GM23338 (cell line): ENCODE results near the gene TAF12. TPM values are rescaled to one million over a fixed set of nuclear protein-coding genes. Genes with fewer than 3 reads are reported as not detected.
A peak's percentile ranks its signal among the peaks of the same experiment; 100 is the strongest.
"Not testable (repeated sequence)": the region's sequence is repeated elsewhere in the genome, so short reads cannot be mapped to it uniquely, and the experiment has no call there.

Experiments used
- ATAC-seq: fragments of 200-7000 bp; cut with Tn5 transposase; 3 replicates; pipeline ENCODE4 v1.9.1; 2020
- DNase-seq: peaks from one replicate; pipeline ENCODE4 v3.0.0-alpha.2; 2015; ENCODE audit warnings: low spot score
- H2AFZ ChIP-seq: fragments of 200-600 bp; sonication (generic); 2 replicates; pipeline ENCODE4 v1.8.0; 2016; ENCODE audit warnings: antibody characterized with exemption, mild to moderate bottlenecking, moderate library complexity
- H3F3A ChIP-seq: fragments of 200-600 bp; sonication (generic); replicated peaks from 2 replicates; pipeline ENCODE4 v1.8.0; 2017; ENCODE audit warnings: antibody characterized with exemption, mixed run types, low read depth
- H3K27ac ChIP-seq: fragments of 200-600 bp; sonication (generic); 2 replicates; pipeline ENCODE4 v1.6.1; 2016; ENCODE audit warnings: low read depth
- H3K27me3 ChIP-seq: fragments of 200-600 bp; sonication (generic); 2 replicates; pipeline ENCODE4 v1.8.0; 2016; ENCODE audit warnings: mild to moderate bottlenecking, mixed run types, moderate library complexity; ENCODE audit not compliant: insufficient read depth
- H3K36me3 ChIP-seq: fragments of 200-600 bp; sonication (generic); 2 replicates; pipeline ENCODE4 v1.8.0; 2016; ENCODE audit warnings: mild to moderate bottlenecking; ENCODE audit not compliant: insufficient read depth
- H3K4me1 ChIP-seq: fragments of 200-600 bp; sonication (generic); 2 replicates; pipeline ENCODE4 v1.8.0; 2016; ENCODE audit warnings: mild to moderate bottlenecking, moderate library complexity; ENCODE audit not compliant: insufficient read depth
- H3K4me2 ChIP-seq: fragments of 200-600 bp; sonication (generic); 2 replicates; pipeline ENCODE4 v1.7.1; 2017; ENCODE audit warnings: mixed run types
- H3K4me3 ChIP-seq: fragments of 200-600 bp; sonication (generic); 2 replicates; pipeline ENCODE4 v1.6.1; 2016; ENCODE audit warnings: mixed run types
- H3K79me2 ChIP-seq: fragments of 200-600 bp; sonication (generic); replicated peaks from 2 replicates; pipeline ENCODE4 v1.8.0; 2017; ENCODE audit warnings: mild to moderate bottlenecking; ENCODE audit not compliant: insufficient read depth
- H3K9me2 ChIP-seq: fragments of 200-600 bp; sonication (generic); 2 replicates; pipeline ENCODE4 v1.8.0; 2017; ENCODE audit not compliant: insufficient read depth
- H4K20me1 ChIP-seq: fragments of 200-600 bp; sonication (generic); replicated peaks from 2 replicates; pipeline ENCODE4 v1.8.0; 2017; ENCODE audit warnings: mild to moderate bottlenecking; ENCODE audit not compliant: insufficient read depth
- H3K27ac Mint-ChIP-seq: 2 replicates; pipeline ENCODE4 v1.8.0; 2020; ENCODE audit warnings: inconsistent platforms, mild to moderate bottlenecking, moderate library complexity, mixed read lengths
- H3K27me3 Mint-ChIP-seq: 3 replicates; pipeline ENCODE4 v1.8.0; 2022; ENCODE audit warnings: low read depth, mild to moderate bottlenecking, moderate library complexity, mixed read lengths, inconsistent platforms; ENCODE audit not compliant: insufficient read depth, poor library complexity
- H3K36me3 Mint-ChIP-seq: 3 replicates; pipeline ENCODE4 v1.8.0; 2021; ENCODE audit warnings: low read depth, mild to moderate bottlenecking, inconsistent platforms, moderate library complexity, mixed read lengths
- H3K4me1 Mint-ChIP-seq: 3 replicates; pipeline ENCODE4 v1.8.0; 2020; ENCODE audit warnings: mild to moderate bottlenecking, inconsistent platforms, mixed read lengths
- H3K4me3 Mint-ChIP-seq: 3 replicates; pipeline ENCODE4 v1.8.0; 2021; ENCODE audit warnings: moderate library complexity, mild to moderate bottlenecking, inconsistent platforms, mixed read lengths
- H3K9me3 Mint-ChIP-seq: 3 replicates; pipeline ENCODE4 v1.8.0; 2020; ENCODE audit warnings: moderate library complexity, mild to moderate bottlenecking, inconsistent platforms, mixed read lengths
- EZH2phosphoT487 ChIP-seq: fragments of 200-600 bp; sonication (generic); IDR thresholded peaks from one replicate; pipeline ENCODE4 v1.8.1; 2018; ENCODE audit warnings: antibody characterized with exemption; ENCODE audit not compliant: unreplicated experiment
- STAT1 ChIP-seq: IDR thresholded peaks from one replicate; pipeline ENCODE4 v1.6.1; 2016; ENCODE audit warnings: antibody characterized with exemption; ENCODE audit not compliant: unreplicated experiment
- ZNF114 ChIP-seq: fragments of 250-450 bp; sonication (Bioruptor Pico); IDR thresholded peaks from 2 replicates; pipeline ENCODE4 v1.5.0; 2020; ENCODE audit warnings: mild to moderate bottlenecking, moderate library complexity
- ZNF331 ChIP-seq: fragments of 250-450 bp; sonication (Bioruptor Pico); IDR thresholded peaks from 2 replicates; pipeline ENCODE4 v1.5.0; 2020; ENCODE audit warnings: low read depth, mild to moderate bottlenecking, moderate library complexity
- polyA plus RNA-seq: library from polyadenylated mRNA; unstranded; fragments of >200 nt; fragmentation: Nextera tagmentation; extraction: Ambion mirVana; gene quantifications from 2 replicates; pipeline ENCODE4 v1.2.1, GENCODE V29; 2016
- total RNA-seq: library from RNA; depleted of rRNA; stranded (reverse); fragments of >200 nt; shearing (Covaris generic); gene quantifications from 2 replicates; pipeline ENCODE4 v1.2.3, GENCODE V29; 2014
- TF ChIP-seq, protein P1 (sequence below): IDR thresholded peaks from 2 replicates; pipeline ENCODE4 v1.6.1; 2016; ENCODE audit warnings: antibody characterized with exemption

TAF12 gene
- total and polyA plus RNA-seq, 2 experiments from 2014 or later: 15.2 to 46.8 TPM

DNA sequence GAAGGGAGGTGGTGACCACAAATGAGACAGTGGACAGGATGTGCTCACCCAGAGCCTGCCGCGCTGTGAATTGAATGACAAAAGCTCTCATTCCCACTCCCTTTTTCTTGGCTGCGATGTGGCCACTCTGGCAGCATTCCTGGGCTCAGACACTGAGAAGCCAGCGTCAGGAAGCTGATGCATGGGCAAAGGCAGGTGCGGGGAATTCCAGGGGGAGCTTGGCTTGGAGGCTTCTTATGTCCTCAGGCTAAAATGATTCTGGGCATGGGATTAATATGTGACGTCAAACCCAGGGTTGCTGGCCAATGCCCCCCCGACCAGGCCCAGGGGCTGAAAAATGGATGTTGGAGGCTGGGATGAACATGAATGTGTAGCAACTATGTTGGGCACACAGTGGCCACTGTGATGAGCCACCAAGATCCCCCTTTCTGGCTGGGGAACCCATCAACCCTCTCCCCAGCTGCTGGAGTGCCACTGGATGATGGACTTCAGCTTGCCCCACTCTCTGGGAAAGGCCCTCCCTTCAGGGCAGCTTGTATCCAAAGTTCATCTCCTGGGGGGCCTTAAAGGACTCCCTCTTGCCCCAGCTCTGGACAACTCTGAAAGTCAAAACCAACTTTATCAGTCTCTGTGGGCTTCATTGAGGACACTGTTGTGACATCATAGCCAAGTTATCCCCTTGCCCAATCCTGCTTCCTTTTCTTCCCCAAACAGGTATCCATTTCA lies 48.0 kb downstream of the TAF12 start:
- Mint-ChIP-seq H3K4me1 (peaks cover 35% of the 10 kb centered on the region), H3K27ac (0 out of 2 replicates have a peak overlapping the region, but pooled peaks have one; percentile 0), H3K27me3 (peaks cover 11% of the 10 kb centered on the region)
- not testable (repeated sequence) for H3K9me2 ChIP-seq, H3K36me3 ChIP-seq, H3K4me3 ChIP-seq, H3K9me3 Mint-ChIP-seq, H2AFZ ChIP-seq, H3K4me3 Mint-ChIP-seq, H3K79me2 ChIP-seq, H4K20me1 ChIP-seq, H3K36me3 Mint-ChIP-seq
- Histone ChIP-seq H3K4me1 (peaks cover 26% of the 10 kb centered on the region), H3K27me3 (0 out of 2 replicates have a peak, but pooled peaks cover 14% of the 10 kb centered on the region), H3K4me2 (peak overlapping the region; percentile 63), H3F3A (peaks cover 18% of the 10 kb centered on the region), H3K27ac (peak overlapping the region; percentile 90)
- DNase-seq: peak; percentile 80
- peak; percentile 25 for ATAC-seq

DNA sequence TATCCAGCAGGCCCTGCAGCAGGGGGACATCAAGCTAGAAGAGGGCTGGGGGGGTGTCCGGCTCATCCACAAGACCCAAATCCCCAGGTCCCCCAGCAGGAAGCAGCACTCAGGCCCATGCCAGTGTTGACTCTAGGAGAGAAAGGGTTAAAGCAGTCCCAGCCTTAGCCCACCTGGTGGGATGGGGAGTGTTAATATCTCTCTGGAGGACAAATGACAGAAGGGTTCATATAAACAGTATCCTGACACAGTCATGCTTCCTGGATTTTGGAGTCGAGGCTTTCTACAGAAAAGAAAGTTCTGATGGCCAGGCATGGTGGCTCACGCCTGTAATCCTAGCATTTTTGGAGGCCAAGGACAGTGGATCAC lies 48.9 kb downstream of the TAF12 start:
- H3F3A ChIP-seq: peaks cover 18% of the 10 kb centered on the region
- 0 out of 2 replicates have a peak, but pooled peaks cover 14% of the 10 kb centered on the region for H3K27me3 ChIP-seq
- H3K27me3 Mint-ChIP-seq: peaks cover 11% of the 10 kb centered on the region
- not testable (repeated sequence) for H3K79me2 ChIP-seq, H3K36me3 Mint-ChIP-seq, DNase-seq, H3K9me3 Mint-ChIP-seq, ATAC-seq, H4K20me1 ChIP-seq, H3K9me2 ChIP-seq, H3K36me3 ChIP-seq, H3K4me3 Mint-ChIP-seq, H2AFZ ChIP-seq, H3K4me3 ChIP-seq, H3K4me2 ChIP-seq, H3K27ac Mint-ChIP-seq
- H3K4me1 Mint-ChIP-seq: peaks cover 30% of the 10 kb centered on the region
- H3K4me1 ChIP-seq: peaks cover 26% of the 10 kb centered on the region
- peak overlapping the region; percentile 90; the same call in 1 of the 2 replicates for H3K27ac ChIP-seq

DNA sequence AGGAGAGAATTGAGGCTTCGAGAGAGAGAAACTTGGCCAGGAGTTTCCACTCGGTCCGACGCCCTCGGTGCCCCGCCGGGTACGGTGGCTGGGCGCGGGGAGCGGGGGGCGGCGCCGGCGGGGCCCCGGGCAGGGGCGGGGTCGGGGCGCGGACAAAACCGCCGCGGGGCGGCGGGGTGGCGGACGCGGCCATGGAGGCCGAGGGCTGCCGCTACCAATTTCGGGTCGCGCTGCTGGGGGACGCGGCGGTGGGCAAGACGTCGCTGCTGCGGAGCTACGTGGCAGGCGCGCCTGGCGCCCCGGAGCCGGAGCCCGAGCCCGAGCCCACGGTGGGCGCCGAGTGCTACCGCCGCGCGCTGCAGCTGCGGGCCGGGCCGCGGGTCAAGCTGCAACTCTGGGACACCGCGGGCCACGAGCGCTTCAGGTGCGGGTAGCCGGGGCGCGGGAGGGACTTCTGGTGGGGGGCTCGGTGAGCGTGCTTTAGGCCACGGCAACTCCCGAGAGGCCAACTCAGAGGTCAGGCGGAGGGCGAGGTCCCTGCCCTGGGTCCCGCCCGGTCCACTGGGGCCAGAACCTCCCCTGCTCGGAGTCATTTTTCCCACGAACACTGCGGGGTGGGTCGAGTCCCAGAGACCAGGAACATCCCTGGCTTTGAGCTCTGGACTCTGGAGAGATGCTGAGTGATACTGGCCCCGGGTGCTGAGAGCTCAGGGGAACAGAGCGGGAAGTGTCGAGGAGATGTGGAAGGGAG lies 50.4 kb downstream of the TAF12 start:
- Mint-ChIP-seq H3K9me3 (peaks cover 3% of the 10 kb centered on the region; the same call in 1 of the 3 replicates), H3K27ac (no peak overlapping the region), H3K27me3 (peaks cover 8% of the 10 kb centered on the region), H3K36me3 (peaks cover 3% of the 10 kb centered on the region; the same call in 2 of the 3 replicates), H3K4me1 (peaks cover 26% of the 10 kb centered on the region), H3K4me3 (peak overlapping the region; percentile 84)
- peaks cover 23% of the 10 kb centered on the region for H3K4me1 ChIP-seq
- peaks cover 18% of the 10 kb centered on the region for H3F3A ChIP-seq
- DNase-seq: peak; percentile 42
- peak; percentile 69 for ATAC-seq
- peak overlapping the region; percentile 93 for H3K4me2 ChIP-seq
- no peak overlapping the region for H3K27ac ChIP-seq
- H3K27me3 ChIP-seq: 0 out of 2 replicates have a peak, but pooled peaks cover 14% of the 10 kb centered on the region
- H3K36me3 ChIP-seq: no peaks in the 10 kb centered on the region
- H3K4me3 ChIP-seq: peak overlapping the region; percentile 82
- H2AFZ ChIP-seq: peak overlapping the region; percentile 97
- TF ChIP-seq EZH2phosphoT487 (no peak), ZNF114 (CRISPR knock-in tag) (no peak), STAT1 (no peak), ZNF331 (CRISPR knock-in tag) (no peak)
- TF ChIP-seq, protein P1, sequence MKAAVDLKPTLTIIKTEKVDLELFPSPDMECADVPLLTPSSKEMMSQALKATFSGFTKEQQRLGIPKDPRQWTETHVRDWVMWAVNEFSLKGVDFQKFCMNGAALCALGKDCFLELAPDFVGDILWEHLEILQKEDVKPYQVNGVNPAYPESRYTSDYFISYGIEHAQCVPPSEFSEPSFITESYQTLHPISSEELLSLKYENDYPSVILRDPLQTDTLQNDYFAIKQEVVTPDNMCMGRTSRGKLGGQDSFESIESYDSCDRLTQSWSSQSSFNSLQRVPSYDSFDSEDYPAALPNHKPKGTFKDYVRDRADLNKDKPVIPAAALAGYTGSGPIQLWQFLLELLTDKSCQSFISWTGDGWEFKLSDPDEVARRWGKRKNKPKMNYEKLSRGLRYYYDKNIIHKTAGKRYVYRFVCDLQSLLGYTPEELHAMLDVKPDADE: no peak
- H3K9me2 ChIP-seq: no peaks in the 10 kb centered on the region
- no peaks in the 10 kb centered on the region for H3K79me2 ChIP-seq
- no peaks in the 10 kb centered on the region for H4K20me1 ChIP-seq
